SK-N-SH (cell line): ENCODE measurements around the gene KCNF1. TPM values are rescaled to one million over a fixed set of nuclear protein-coding genes. Genes with fewer than 3 reads are reported as not detected.

Experiments used
- CTCF ChIA-PET: fragments of 300-600, 350-600 bp; formaldehyde crosslinking; extraction: SDS; loops from one replicate; lab custom pipeline; 2021; lab: Yijun Ruan, JAX
- POLR2A ChIA-PET: fragments of 350-600 bp; sonication (Branson Sonifier 250); formaldehyde crosslinking; extraction: SDS; loops from one replicate; lab custom pipeline; 2020; ENCODE audit warnings: antibody characterized with exemption, inconsistent platforms; lab: Yijun Ruan, JAX
- DNase-seq: peaks from one replicate; pipeline ENCODE4 v3.0.0; 2012
- H2AFZ ChIP-seq: fragments of 200-600 bp; sonication (generic); 2 replicates; pipeline ENCODE4 v1.8.1; 2016; ENCODE audit warnings: antibody characterized with exemption, mild to moderate bottlenecking, low read depth
- H3F3A ChIP-seq: fragments of 200-600 bp; sonication (generic); replicated peaks from 2 replicates; pipeline ENCODE3; 2016; ENCODE audit warnings: antibody characterized with exemption, mild to moderate bottlenecking; ENCODE audit not compliant: insufficient read depth
- H3K27ac ChIP-seq, 2 experiments: fragments of 200-500 bp in 1 of 2; fragments of 200-600 bp in 1 of 2; sonication (Bioruptor generic) in 1 of 2; sonication (generic), shearing (Covaris generic) in 1 of 2; 2 replicates each; pipeline versions ENCODE4 v1.5.1 to v1.6.1; 2014 to 2016; ENCODE audit warnings: low read depth in 2 of 2, inconsistent platforms in 1 of 2, low read length in 1 of 2, mild to moderate bottlenecking in 1 of 2, mixed read lengths in 1 of 2
- H3K27me3 ChIP-seq: fragments of 200-600 bp; sonication (generic), shearing (Covaris generic); 2 replicates; pipeline ENCODE4 v1.6.1; 2016; ENCODE audit warnings: mixed run types; ENCODE audit not compliant: insufficient read depth
- H3K36me3 ChIP-seq, 2 experiments: fragments of 200-500 bp in 1 of 2; fragments of 200-600 bp in 1 of 2; sonication (Bioruptor generic) in 1 of 2; sonication (generic) in 1 of 2; replicated peaks in 1 of 2; 2 replicates each; pipeline versions ENCODE3 to v1.5.1; 2014 to 2016; ENCODE audit warnings: low read length in 1 of 2, mild to moderate bottlenecking in 1 of 2; ENCODE audit not compliant: insufficient read depth in 2 of 2, control insufficient read depth in 1 of 2
- H3K4me1 ChIP-seq, 2 experiments: fragments of 200-500 bp in 1 of 2; fragments of 200-600 bp in 1 of 2; sonication (Bioruptor generic) in 1 of 2; sonication (generic), shearing (Covaris generic) in 1 of 2; 2 replicates each; pipeline versions ENCODE4 v1.5.1 to v1.6.1; 2014 to 2016; ENCODE audit warnings: low read depth in 1 of 2, low read length in 1 of 2, mixed run types in 1 of 2; ENCODE audit not compliant: insufficient read depth in 2 of 2, control insufficient read depth in 1 of 2
- H3K4me2 ChIP-seq: fragments of 200-600 bp; sonication (generic), shearing (Covaris generic); 2 replicates; pipeline ENCODE4 v1.6.1; 2017; ENCODE audit warnings: mixed run types
- H3K4me3 ChIP-seq, 2 experiments: fragments of 200-500 bp in 1 of 2; fragments of 200-600 bp in 1 of 2; sonication (Bioruptor generic) in 1 of 2; sonication (generic), shearing (Covaris generic) in 1 of 2; 2 replicates each; pipeline versions ENCODE4 v1.5.1 to v1.8.1; 2014 to 2016; ENCODE audit warnings: low read depth in 2 of 2, inconsistent platforms in 1 of 2, low read length in 1 of 2, mild to moderate bottlenecking in 1 of 2, mixed read lengths in 1 of 2, moderate library complexity in 1 of 2
- H3K79me2 ChIP-seq: fragments of 200-600 bp; sonication (generic); 2 replicates; pipeline ENCODE4 v1.8.1; 2017; ENCODE audit warnings: mild to moderate bottlenecking; ENCODE audit not compliant: insufficient read depth
- H3K9ac ChIP-seq: fragments of 200-600 bp; sonication (generic); 2 replicates; pipeline ENCODE4 v1.6.1; 2017; ENCODE audit warnings: mixed run types
- H3K9me2 ChIP-seq: fragments of 200-600 bp; sonication (generic); 2 replicates; pipeline ENCODE4 v1.6.1; 2017; ENCODE audit warnings: mixed run types
- H3K9me3 ChIP-seq: fragments of 200-600 bp; sonication (generic); 2 replicates; pipeline ENCODE4 v1.6.1; 2017; ENCODE audit warnings: mixed run types, mild to moderate bottlenecking, moderate library complexity
- H4K20me1 ChIP-seq: fragments of 200-600 bp; sonication (generic); 2 replicates; pipeline ENCODE4 v1.6.1; 2017; ENCODE audit warnings: mild to moderate bottlenecking, mixed run types; ENCODE audit not compliant: insufficient read depth
- CHD2 ChIP-seq: fragments of 150-350 bp; IDR thresholded peaks from 2 replicates; pipeline ENCODE4 v1.6.1; 2018; ENCODE audit warnings: low read length; ENCODE audit not compliant: partially characterized antibody
- EP300 ChIP-seq, 2 experiments: IDR thresholded peaks; 2 replicates each; pipeline versions ENCODE4 v1.4.0 to v1.6.1; 2012; ENCODE audit warnings: borderline replicate concordance in 1 of 2, low read depth in 1 of 2, low read length in 1 of 2
- FOSL2 ChIP-seq: IDR thresholded peaks from 2 replicates; pipeline ENCODE4 v1.4.0; 2012; ENCODE audit warnings: low read depth, mild to moderate bottlenecking, moderate library complexity, borderline replicate concordance
- FOXJ3 ChIP-seq: sonication (generic); formaldehyde crosslinking; IDR thresholded peaks from 2 replicates; pipeline ENCODE4 v1.5.1; 2020; ENCODE audit warnings: mild to moderate bottlenecking, missing genetic modification reagents
- GABPA ChIP-seq: IDR thresholded peaks from 2 replicates; pipeline ENCODE4 v1.4.0; 2012; ENCODE audit warnings: low read depth, mild to moderate bottlenecking
- GATA2 ChIP-seq: sonication (generic); formaldehyde crosslinking; IDR thresholded peaks from 2 replicates; pipeline ENCODE4 v1.5.0; 2020; ENCODE audit warnings: mild to moderate bottlenecking, missing genetic modification reagents
- JUND ChIP-seq: IDR thresholded peaks from 2 replicates; pipeline ENCODE4 v1.4.0; 2012
- MXI1 ChIP-seq: IDR thresholded peaks from 2 replicates; pipeline ENCODE4 v1.6.1; 2012; ENCODE audit warnings: mild to moderate bottlenecking, low read depth, low read length, improper control_type of control experiment
- NFIC ChIP-seq: IDR thresholded peaks from 2 replicates; pipeline ENCODE4 v1.4.0; 2012; ENCODE audit warnings: borderline replicate concordance
- NRF1 ChIP-seq: IDR thresholded peaks from 2 replicates; pipeline ENCODE4 v1.6.1; 2012; ENCODE audit warnings: low read depth, mild to moderate bottlenecking, low read length
- POLR2AphosphoS5 ChIP-seq: IDR thresholded peaks from 2 replicates; pipeline ENCODE4 v1.6.1; 2012; ENCODE audit warnings: low read depth, low read length
- RAD21 ChIP-seq: IDR thresholded peaks from 2 replicates; pipeline ENCODE4 v1.6.1; 2012; ENCODE audit warnings: mild to moderate bottlenecking, low read length
- RCOR1 ChIP-seq: fragments of 150-350 bp; IDR thresholded peaks from 2 replicates; pipeline ENCODE4 v1.6.1; 2017; ENCODE audit warnings: antibody characterized with exemption, low read length
- RFX5 ChIP-seq: IDR thresholded peaks from 2 replicates; pipeline ENCODE4 v1.6.1; 2012; ENCODE audit warnings: mild to moderate bottlenecking, improper control_type of control experiment, low read length
- TAF1 ChIP-seq: IDR thresholded peaks from 2 replicates; pipeline ENCODE4 v1.6.1; 2012; ENCODE audit warnings: low read depth, mild to moderate bottlenecking, low read length, moderate library complexity, borderline replicate concordance
- TCF12 ChIP-seq: IDR thresholded peaks from 2 replicates; pipeline ENCODE4 v1.4.0; 2012
- TEAD4 ChIP-seq: IDR thresholded peaks from 2 replicates; pipeline ENCODE4 v1.4.0; 2012; ENCODE audit warnings: mild to moderate bottlenecking, borderline replicate concordance; ENCODE audit not compliant: insufficient read depth
- USF2 ChIP-seq: fragments of 150-350 bp; IDR thresholded peaks from 2 replicates; pipeline ENCODE4 v1.6.1; 2017; ENCODE audit warnings: antibody characterized with exemption, low read length, low read depth, borderline replicate concordance
- YY1 ChIP-seq: IDR thresholded peaks from 2 replicates; pipeline ENCODE4 v1.4.0; 2012; ENCODE audit warnings: low read depth, mild to moderate bottlenecking
- WGBS: methylation state at CpG from one replicate; pipeline ENCODE4 v1.1.6; 2017; ENCODE audit warnings: low lambda C conversion rate; 5-methylcytosine and 5-hydroxymethylcytosine counted together
- polyA plus RNA-seq, 3 experiments: library from polyadenylated mRNA; depleted of rRNA; stranded (reverse); fragments of >200 nt; gene quantifications; 2 replicates each; pipeline ENCODE4 v1.2.3, GENCODE V29; 2012
- TF ChIP-seq, protein P1 (sequence below): IDR thresholded peaks from 2 replicates; pipeline ENCODE4 v1.6.1; 2012; ENCODE audit warnings: mild to moderate bottlenecking, low read depth, low read length, moderate library complexity
- TF ChIP-seq, protein P2 (sequence below): IDR thresholded peaks from 2 replicates; pipeline ENCODE4; 2012
- TF ChIP-seq, protein P3 (sequence below): fragments of 150-350 bp; IDR thresholded peaks from 2 replicates; pipeline ENCODE4 v1.6.1; 2016; ENCODE audit warnings: mild to moderate bottlenecking, low read depth, low read length
- TF ChIP-seq, protein P4 (sequence below): IDR thresholded peaks from 2 replicates; pipeline ENCODE4 v1.4.0; 2012; ENCODE audit warnings: low read depth
- TF ChIP-seq, protein P5 (sequence below): fragments of 200-600 bp; sonication (generic); IDR thresholded peaks from 2 replicates; pipeline ENCODE4 v1.6.1; 2017; ENCODE audit warnings: antibody characterized with exemption, mild to moderate bottlenecking, moderate library complexity

Gene KCNF1
- polyA plus RNA-seq (2012; rRNA removed): 0.16 and 0.23 TPM in 2 replicates
- 0.06 and 0.17 TPM in 2 replicates for polyA plus RNA-seq (2012; cell fraction: cytosol; rRNA removed)
- 0.12 and 0.19 TPM in 2 replicates for polyA plus RNA-seq (2012; cell fraction: nucleus; rRNA removed)

DNA sequence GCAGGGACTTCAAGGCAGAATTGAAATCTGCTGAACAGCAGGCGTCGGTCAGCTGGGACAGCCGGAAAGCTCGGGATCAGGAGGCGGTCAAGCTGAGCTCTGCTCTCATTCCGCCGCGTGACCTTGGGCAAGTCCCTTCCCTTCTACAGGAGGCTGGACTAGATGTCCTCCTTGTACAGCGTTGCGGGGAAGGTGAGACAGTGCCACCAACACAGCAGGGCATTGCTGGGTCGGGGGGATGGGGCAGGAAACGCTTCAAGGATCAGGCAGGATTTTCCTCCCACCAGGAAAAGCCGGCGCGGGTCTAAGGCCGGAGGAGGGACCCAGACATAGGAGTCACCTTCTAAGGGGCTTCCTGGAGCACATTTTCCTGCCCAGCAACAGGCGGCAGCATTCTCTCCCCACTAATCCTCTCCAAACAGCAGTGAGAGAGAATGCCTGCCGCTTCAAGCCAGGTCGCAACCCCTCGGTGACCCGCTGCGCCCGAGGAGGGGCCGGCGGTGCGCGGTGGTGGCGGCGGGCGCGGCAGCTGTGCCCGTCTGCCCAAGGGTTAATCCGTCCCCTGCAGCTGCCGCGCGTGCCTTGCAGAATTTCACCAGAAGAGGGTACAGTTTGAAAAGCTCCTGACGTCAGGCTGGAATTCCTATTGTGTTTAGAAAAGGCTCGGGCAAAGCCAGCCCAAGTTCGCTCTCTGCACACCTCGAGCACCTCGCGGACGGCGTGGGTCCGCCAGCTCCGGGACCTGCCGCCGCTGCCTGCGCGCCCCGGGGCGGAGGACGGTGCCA is at the start of gene KCNF1:
Gene KCNF1, plus strand, starts transcription at position 644 of the 785 bp plus-strand sequence. CDS start 493 bp downstream, outside the sequence.
- Histone ChIP-seq H3K79me2 (no peaks in the 10 kb centered on the region), H3K36me3 (no peaks in the 10 kb centered on the region), H3K9me3 (no peaks in the 10 kb centered on the region), H3K4me1 (peaks cover 0 to 12% of the 10 kb centered on the region in 2 experiments; a peak in 1 of 4 replicates), H3K27me3 (peaks cover 14% of the 10 kb centered on the region; the same call in 1 of the 2 replicates), H3F3A (no peaks in the 10 kb centered on the region), H2AFZ (peak within 1 kb of the TSS; percentile 78; the same call in 1 of the 2 replicates), H3K4me3 (peak within 1 kb of the TSS; percentile 51 to 63), H3K4me2 (peak within 1 kb of the TSS; percentile 86), H4K20me1 (no peaks in the 10 kb centered on the region), H3K9ac (no peak within 1 kb of the TSS; the same call in 1 of the 2 replicates), H3K27ac (no peak within 1 kb of the TSS), H3K9me2 (no peaks in the 10 kb centered on the region)
- WGBS: 20% methylated on average over 36 of the region's 53 CpGs
- ChIA-PET POLR2A (no interaction called here), CTCF (interaction anchor here (0.6 to 13.7 kb wide), 28 partner anchors 10 to 219 kb away, joined by 3 to 192 read pairs (median 4); a partner anchor contains a TSS)
- peak; percentile 90 for DNase-seq
- TF ChIP-seq, protein P1, sequence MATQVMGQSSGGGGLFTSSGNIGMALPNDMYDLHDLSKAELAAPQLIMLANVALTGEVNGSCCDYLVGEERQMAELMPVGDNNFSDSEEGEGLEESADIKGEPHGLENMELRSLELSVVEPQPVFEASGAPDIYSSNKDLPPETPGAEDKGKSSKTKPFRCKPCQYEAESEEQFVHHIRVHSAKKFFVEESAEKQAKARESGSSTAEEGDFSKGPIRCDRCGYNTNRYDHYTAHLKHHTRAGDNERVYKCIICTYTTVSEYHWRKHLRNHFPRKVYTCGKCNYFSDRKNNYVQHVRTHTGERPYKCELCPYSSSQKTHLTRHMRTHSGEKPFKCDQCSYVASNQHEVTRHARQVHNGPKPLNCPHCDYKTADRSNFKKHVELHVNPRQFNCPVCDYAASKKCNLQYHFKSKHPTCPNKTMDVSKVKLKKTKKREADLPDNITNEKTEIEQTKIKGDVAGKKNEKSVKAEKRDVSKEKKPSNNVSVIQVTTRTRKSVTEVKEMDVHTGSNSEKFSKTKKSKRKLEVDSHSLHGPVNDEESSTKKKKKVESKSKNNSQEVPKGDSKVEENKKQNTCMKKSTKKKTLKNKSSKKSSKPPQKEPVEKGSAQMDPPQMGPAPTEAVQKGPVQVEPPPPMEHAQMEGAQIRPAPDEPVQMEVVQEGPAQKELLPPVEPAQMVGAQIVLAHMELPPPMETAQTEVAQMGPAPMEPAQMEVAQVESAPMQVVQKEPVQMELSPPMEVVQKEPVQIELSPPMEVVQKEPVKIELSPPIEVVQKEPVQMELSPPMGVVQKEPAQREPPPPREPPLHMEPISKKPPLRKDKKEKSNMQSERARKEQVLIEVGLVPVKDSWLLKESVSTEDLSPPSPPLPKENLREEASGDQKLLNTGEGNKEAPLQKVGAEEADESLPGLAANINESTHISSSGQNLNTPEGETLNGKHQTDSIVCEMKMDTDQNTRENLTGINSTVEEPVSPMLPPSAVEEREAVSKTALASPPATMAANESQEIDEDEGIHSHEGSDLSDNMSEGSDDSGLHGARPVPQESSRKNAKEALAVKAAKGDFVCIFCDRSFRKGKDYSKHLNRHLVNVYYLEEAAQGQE: no peak
- no peak for TF ChIP-seq USF2
- TF ChIP-seq GATA2: no peak
- no peak for TF ChIP-seq NRF1
- no peak for TF ChIP-seq GABPA
- no peak for TF ChIP-seq TCF12
- no peak for TF ChIP-seq YY1
- TF ChIP-seq EP300 (IDR thresholded peaks at IDR 0.05; ENCODE audit: borderline replicate concordance in 1 of 2, low read depth in 1 of 2, low read length in 1 of 2): no peak
- TF ChIP-seq RFX5: no peak
- TF ChIP-seq FOSL2: no peak
- peak; percentile 41 for TF ChIP-seq RAD21
- no peak for TF ChIP-seq CHD2
- TF ChIP-seq POLR2AphosphoS5: no peak
- TF ChIP-seq, protein P2, sequence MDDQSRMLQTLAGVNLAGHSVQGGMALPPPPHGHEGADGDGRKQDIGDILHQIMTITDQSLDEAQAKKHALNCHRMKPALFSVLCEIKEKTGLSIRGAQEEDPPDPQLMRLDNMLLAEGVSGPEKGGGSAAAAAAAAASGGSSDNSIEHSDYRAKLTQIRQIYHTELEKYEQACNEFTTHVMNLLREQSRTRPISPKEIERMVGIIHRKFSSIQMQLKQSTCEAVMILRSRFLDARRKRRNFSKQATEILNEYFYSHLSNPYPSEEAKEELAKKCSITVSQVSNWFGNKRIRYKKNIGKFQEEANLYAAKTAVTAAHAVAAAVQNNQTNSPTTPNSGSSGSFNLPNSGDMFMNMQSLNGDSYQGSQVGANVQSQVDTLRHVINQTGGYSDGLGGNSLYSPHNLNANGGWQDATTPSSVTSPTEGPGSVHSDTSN: no peak
- no peak for TF ChIP-seq NFIC
- no peak for TF ChIP-seq FOXJ3 (CRISPR knock-in tag)
- TF ChIP-seq, protein P3, sequence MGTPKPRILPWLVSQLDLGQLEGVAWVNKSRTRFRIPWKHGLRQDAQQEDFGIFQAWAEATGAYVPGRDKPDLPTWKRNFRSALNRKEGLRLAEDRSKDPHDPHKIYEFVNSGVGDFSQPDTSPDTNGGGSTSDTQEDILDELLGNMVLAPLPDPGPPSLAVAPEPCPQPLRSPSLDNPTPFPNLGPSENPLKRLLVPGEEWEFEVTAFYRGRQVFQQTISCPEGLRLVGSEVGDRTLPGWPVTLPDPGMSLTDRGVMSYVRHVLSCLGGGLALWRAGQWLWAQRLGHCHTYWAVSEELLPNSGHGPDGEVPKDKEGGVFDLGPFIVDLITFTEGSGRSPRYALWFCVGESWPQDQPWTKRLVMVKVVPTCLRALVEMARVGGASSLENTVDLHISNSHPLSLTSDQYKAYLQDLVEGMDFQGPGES: no peak
- TF ChIP-seq, protein P4, sequence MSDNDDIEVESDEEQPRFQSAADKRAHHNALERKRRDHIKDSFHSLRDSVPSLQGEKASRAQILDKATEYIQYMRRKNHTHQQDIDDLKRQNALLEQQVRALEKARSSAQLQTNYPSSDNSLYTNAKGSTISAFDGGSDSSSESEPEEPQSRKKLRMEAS: 0 out of 2 replicates have a peak, but pooled peaks have one; percentile 40
- TF ChIP-seq MXI1: no peak
- no peak for TF ChIP-seq TAF1
- TF ChIP-seq TEAD4: no peak
- TF ChIP-seq RCOR1: no peak
- TF ChIP-seq, protein P5, sequence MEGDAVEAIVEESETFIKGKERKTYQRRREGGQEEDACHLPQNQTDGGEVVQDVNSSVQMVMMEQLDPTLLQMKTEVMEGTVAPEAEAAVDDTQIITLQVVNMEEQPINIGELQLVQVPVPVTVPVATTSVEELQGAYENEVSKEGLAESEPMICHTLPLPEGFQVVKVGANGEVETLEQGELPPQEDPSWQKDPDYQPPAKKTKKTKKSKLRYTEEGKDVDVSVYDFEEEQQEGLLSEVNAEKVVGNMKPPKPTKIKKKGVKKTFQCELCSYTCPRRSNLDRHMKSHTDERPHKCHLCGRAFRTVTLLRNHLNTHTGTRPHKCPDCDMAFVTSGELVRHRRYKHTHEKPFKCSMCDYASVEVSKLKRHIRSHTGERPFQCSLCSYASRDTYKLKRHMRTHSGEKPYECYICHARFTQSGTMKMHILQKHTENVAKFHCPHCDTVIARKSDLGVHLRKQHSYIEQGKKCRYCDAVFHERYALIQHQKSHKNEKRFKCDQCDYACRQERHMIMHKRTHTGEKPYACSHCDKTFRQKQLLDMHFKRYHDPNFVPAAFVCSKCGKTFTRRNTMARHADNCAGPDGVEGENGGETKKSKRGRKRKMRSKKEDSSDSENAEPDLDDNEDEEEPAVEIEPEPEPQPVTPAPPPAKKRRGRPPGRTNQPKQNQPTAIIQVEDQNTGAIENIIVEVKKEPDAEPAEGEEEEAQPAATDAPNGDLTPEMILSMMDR: peak; percentile 56
- no peak for TF ChIP-seq JUND
